ENCODE measurements around the gene DEXI. TPM values are rescaled to one million over a fixed set of nuclear protein-coding genes. Genes with fewer than 3 reads are reported as not detected.

DEXI gene
- total and polyA plus RNA-seq, 2 of the 13 experiments (the other 11 are each of a cell fraction or from before 2014, with no cell fraction given) = 51.5 to 70.4 TPM

DNA sequence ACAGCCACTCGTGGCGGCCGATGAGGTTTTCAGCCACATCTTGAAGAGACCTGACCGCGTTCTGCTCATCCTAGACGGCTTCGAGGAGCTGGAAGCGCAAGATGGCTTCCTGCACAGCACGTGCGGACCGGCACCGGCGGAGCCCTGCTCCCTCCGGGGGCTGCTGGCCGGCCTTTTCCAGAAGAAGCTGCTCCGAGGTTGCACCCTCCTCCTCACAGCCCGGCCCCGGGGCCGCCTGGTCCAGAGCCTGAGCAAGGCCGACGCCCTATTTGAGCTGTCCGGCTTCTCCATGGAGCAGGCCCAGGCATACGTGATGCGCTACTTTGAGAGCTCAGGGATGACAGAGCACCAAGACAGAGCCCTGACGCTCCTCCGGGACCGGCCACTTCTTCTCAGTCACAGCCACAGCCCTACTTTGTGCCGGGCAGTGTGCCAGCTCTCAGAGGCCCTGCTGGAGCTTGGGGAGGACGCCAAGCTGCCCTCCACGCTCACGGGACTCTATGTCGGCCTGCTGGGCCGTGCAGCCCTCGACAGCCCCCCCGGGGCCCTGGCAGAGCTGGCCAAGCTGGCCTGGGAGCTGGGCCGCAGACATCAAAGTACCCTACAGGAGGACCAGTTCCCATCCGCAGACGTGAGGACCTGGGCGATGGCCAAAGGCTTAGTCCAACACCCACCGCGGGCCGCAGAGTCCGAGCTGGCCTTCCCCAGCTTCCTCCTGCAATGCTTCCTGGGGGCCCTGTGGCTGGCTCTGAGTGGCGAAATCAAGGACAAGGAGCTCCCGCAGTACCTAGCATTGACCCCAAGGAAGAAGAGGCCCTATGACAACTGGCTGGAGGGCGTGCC is 35.1 kb downstream of the DEXI start:
- intact Hi-C loops (cut with micrococcal nuclease; ENCODE audit: unreplicated experiment) = no loop called here
- Histone ChIP-seq H3K4me3 (replicated peaks in 1 of 3; ENCODE audit: insufficient read depth in 1 of 3, low read depth in 2 of 3, low read length in 3 of 3) (no peak overlapping the region), H3K79me2 (ENCODE audit: insufficient read depth, low read length) (no peaks in the 10 kb centered on the region), H3K9ac (ENCODE audit: insufficient read depth, low read depth, low read length) (no peak overlapping the region), H3K27me3 (ENCODE audit: control insufficient read depth in 1 of 2, insufficient read depth in 2 of 2, low read length in 2 of 2) (peaks cover 0 to 20% of the 10 kb centered on the region in 2 experiments; a peak in 3 of 5 replicates), H3K4me2 (ENCODE audit: low read depth, low read length) (no peak overlapping the region), H3K36me3 (replicated peaks in 1 of 2; ENCODE audit: control insufficient read depth in 1 of 2, insufficient read depth in 2 of 2, low read length in 2 of 2) (no peaks in the 10 kb centered on the region), H3K27ac (ENCODE audit: extremely low read length, insufficient read depth, low read length) (no peak overlapping the region), H4K20me1 (ENCODE audit: insufficient read depth, low read length) (no peaks in the 10 kb centered on the region), H3K9me3 (ENCODE audit: low read length) (no peaks in the 10 kb centered on the region), H2AFZ (ENCODE audit: low read length) (no peak overlapping the region), H3K4me1 (ENCODE audit: insufficient read depth, low read length) (no peaks in the 10 kb centered on the region)
- POLR2A ChIA-PET = no interaction called here
- CTCF ChIA-PET (ENCODE audit: low intra/inter-chr PET ratio, low total read pairs) = no interaction called here
- in situ Hi-C loops (cut with HindIII; ENCODE audit: extremely low pct_ligation_motif_present, low pct_unique_long_range_greater_than_20kb) = no loop called here
- 52% methylated on average over 39 of the region's 46 CpGs for WGBS (ENCODE audit: low lambda C conversion rate)
- no TSS peak for BruUV-seq (replicated peaks)
- DNase-seq (ENCODE audit: low spot score) (no peak), ATAC-seq (peak; percentile 28), FAIRE-seq (no peak)
- TF ChIP-seq HNRNPLL (IDR thresholded peaks at IDR 0.05; ENCODE audit: low read depth, low read length, poor library complexity, severe bottlenecking) (peak; percentile 19), NR3C1 (CRISPR knock-in tag; IDR thresholded peaks at IDR 0.05) (no peak), NCOR1 (IDR thresholded peaks at IDR 0.05; ENCODE audit: borderline replicate concordance, low read length) (no peak), ZNF260 (CRISPR knock-in tag; IDR thresholded peaks at IDR 0.05; ENCODE audit: borderline replicate concordance, low read depth) (no peak), ZNF333 (CRISPR knock-in tag; IDR thresholded peaks at IDR 0.05; ENCODE audit: borderline replicate concordance) (0 out of 2 replicates have a peak, but pooled peaks have one; percentile 25)
- TF ChIP-seq, protein P1, sequence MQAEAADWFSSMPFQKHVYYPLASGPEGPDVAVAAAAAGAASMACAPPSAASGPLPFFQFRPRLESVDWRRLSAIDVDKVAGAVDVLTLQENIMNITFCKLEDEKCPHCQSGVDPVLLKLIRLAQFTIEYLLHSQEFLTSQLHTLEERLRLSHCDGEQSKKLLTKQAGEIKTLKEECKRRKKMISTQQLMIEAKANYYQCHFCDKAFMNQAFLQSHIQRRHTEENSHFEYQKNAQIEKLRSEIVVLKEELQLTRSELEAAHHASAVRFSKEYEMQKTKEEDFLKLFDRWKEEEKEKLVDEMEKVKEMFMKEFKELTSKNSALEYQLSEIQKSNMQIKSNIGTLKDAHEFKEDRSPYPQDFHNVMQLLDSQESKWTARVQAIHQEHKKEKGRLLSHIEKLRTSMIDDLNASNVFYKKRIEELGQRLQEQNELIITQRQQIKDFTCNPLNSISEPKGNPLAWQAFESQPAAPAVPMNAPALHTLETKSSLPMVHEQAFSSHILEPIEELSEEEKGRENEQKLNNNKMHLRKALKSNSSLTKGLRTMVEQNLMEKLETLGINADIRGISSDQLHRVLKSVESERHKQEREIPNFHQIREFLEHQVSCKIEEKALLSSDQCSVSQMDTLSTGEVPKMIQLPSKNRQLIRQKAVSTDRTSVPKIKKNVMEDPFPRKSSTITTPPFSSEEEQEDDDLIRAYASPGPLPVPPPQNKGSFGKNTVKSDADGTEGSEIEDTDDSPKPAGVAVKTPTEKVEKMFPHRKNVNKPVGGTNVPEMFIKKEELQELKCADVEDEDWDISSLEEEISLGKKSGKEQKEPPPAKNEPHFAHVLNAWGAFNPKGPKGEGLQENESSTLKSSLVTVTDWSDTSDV (CRISPR knock-in tag; IDR thresholded peaks at IDR 0.05) = 0 out of 2 replicates have a peak, but pooled peaks have one; percentile 43
